GM21528 (cell line): Measurements from ENCODE around the gene ADNP2.
A peak's percentile ranks its signal among the peaks of the same experiment; 100 is the strongest.
"Not testable (repeated sequence)": the region's sequence is repeated elsewhere in the genome, so short reads cannot be mapped to it uniquely, and the experiment has no call there.

Experiments used
- ATAC-seq: cut with Tn5 transposase; IDR thresholded peaks from one replicate; pipeline ENCODE4 v1.9.1; 2021; ENCODE audit warnings: mild to moderate bottlenecking, moderate library complexity; ENCODE audit not compliant: unreplicated experiment, low FRiP score

The ADNP2 gene

DNA sequence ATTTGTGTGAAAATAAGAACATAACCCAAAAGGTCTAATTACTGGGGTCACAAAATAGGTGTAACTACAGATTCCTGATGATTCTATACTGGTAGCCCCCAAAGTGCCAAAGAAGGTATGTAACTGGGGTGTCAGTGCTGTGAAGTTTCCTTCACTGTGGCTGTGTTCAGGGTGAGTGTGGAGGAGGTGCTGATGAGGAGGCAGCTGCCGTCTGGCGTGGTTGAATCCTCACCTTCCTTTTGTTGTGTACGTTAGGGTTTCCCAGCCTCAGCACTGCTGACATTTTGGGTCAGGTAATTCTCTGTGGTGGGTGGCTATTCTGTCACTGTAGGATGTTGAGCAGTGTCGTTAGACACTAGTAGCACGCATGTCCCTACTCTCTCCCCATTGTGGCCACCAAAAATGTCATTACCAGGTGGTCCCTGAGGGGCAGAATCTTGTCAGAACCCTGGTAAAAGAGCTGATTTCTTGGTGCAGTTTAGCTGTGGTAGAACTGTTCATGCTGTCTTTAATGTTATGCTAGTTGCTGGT, 31.5 kb downstream of the ADNP2 start:
- no peak for ATAC-seq

GRCh38 chr18:80143881-80144280, 34.8 kb downstream of the ADNP2 start:
- no peak for ATAC-seq

- ATAC-seq, result no peak
These were observed 36.2 kb downstream of the ADNP2 start for GRCh38 chr18:80145196-80145804.

DNA sequence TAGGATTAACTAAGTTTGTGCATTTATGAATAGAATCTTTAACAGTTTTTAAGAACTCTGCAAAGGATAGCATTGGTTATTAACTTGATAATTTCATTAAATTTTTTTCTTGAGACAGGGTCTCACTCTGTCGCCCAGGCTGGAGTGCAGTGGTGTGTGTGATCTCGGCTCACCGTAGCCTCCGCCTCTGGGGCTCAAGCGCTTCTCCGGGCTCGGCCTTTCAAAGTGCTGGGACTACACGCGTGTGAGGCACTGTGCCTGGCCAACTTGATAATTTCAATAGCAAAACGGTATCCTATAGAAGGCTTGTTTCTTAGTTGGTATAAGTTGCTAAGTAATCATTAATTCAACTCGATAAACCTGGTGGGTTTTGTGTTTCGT, 38.0 kb downstream of the ADNP2 start:
- ATAC-seq, result peak; percentile 32

DNA sequence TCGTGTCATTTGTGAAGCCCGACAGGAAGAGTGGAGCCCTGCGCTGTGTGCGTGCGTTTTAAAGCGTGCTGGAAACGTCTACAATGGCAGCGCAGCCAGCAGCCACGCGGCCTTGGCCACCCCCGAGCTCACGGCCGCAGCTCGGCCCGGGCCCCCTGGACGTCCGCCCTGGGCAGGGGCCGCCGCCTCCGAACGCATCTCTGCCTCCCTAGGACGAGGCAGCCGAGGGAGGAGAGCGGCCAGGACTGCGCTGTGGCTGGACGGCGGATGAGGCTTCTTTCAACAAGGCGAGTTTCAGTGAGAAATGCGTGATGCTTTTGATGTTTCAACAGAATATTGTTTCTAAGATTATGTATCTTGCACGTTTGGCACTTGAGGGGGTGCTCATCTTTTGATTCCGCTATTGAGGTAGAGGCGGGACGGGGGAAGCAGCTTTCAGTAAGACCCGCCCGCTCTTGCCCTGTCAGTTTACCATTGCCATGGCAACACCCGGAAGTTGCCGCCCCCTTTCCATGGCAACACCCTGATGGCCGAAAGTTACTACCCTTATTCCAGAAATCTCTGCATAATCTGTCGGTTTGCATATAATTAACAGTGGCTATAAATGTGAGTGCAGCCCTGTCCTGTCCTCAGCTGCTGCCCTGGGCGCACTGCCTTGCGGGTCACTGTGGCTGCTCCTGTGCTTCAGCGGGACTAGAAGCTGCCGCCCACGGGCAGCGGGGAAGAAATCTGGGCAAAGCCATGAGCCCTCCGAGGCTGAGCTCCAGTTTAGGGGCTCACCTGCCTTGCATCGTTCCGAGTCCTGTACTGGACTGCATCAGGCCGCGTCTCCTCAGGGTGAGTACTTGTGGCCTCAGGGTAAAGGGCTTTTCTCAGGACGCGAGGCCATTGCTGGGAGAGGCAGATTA, 38.6 kb downstream of the ADNP2 start:
- ATAC-seq, result peak; percentile 89

DNA sequence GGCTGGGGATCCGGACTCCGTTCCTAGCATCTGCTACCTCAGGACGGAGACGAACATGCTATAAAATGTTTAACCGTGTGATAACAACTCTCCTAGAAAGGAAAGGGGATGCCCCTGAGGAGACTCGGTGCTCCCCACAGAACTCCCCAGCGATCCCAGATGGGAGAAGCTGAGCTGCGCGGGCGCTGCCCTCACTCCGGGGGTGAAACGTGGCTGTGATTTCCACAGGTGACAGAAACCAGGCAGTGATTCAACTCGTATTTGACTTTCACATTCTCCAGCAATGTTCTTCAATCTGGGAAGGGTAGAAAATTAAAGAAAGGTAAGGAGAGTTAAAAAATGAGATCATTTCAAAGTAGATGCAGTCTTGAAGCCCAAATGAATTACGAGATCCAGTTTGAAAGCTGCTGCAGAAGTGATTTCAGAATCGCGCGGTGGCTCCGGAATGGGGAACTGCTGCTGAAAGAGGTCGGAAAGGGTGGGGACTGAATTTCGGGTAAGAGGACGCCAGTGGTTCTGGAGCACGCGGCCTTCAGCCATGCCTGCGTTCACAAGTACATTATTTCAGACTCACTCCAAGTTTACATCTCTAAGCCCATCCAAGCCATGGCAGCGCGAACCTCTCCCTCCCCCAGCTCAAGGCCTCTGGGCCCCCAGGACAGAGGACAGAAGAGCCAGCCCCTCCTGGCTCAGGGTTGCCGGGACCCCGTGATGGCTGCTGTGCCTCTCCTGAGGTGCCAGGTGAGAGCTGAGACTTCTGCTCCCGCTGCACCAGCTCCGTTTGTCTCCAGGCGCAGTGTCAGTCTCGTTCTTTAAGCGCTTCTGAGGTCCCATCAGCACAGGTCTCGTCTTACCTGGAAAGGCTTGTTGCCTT, 39.5 kb downstream of the ADNP2 start:
- ATAC-seq, result no peak

DNA sequence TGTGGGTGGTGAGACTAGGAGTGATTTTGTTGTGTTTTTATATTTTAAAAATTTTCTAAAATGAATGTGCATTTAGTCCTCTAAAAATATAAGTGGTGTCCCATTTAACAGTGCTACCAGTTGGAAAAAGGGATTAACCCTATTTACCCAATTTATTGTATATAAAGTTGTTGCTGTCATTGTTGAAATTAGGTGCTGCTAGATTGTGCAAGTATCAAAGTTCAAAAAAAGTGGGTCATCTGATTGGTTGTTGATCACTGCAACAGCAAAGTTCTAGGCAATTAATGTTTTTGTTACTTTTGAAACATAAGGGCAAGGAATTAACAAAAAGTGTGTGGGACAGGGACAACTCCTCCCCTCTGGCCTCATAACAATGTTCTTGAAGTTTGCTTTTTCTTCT, 40.6 kb downstream of the ADNP2 start:
- no peak for ATAC-seq

GRCh38 chr18:80154293-80154692, 45.2 kb downstream of the ADNP2 start:
- peak; percentile 75 for ATAC-seq

- no peak for ATAC-seq
These were observed 48.8 kb downstream of the ADNP2 start for GRCh38 chr18:80157708-80158343.

DNA sequence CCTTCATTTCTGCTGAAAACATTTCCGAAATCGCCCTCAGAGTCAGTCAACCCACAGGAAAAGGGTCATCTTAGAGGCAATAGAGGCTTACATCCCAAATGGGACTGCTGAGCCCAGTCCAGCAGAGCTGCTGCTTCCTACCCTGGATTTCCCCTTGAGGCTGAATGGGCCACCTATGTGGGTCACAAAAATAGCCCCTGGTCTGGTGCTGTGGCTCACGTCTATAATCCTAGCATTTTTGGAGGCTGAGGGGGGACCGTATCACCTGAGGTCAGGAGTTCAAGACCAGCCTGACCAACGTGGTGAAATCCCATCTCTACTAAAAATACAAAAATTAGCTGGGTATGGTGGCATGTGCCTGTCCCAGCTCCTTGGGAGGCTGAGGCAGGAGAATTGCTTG, 49.3 kb downstream of the ADNP2 start:
- ATAC-seq, result no peak

- no peak for ATAC-seq
These were observed 50.9 kb downstream of the ADNP2 start for GRCh38 chr18:80159713-80160636.

GRCh38 chr18:80161781-80162417, 52.8 kb downstream of the ADNP2 start:
- ATAC-seq, result no peak

DNA sequence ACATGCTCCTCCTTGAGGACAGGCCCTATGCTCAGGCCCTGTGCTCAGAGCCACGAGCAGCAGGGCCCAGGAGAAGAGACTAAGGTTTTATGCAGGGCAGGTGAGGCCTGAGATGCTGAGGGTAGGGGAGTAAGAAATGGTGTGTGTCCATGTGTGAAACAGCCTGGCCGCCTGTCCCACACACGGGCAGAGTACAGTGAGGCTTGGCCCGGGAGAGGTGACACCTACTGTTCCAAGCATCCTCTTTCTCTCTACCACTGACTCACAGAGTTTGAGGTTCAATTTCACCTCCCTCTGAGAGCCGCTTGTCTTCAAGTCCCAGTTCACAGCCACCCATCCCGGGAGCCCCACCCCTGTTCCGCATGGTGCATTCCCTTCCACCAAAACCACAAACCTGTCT, 54.1 kb downstream of the ADNP2 start:
- no peak for ATAC-seq

GRCh38 chr18:80164727-80165355, 55.8 kb downstream of the ADNP2 start:
- ATAC-seq, result not testable (repeated sequence)

- no peak for ATAC-seq
These were observed 57.2 kb downstream of the ADNP2 start for GRCh38 chr18:80166240-80166639.

- no peak for ATAC-seq
These were observed 57.7 kb downstream of the ADNP2 start for GRCh38 chr18:80166725-80167124.

- ATAC-seq, result no peak
These were observed 58.3 kb downstream of the ADNP2 start for GRCh38 chr18:80167331-80167730.

DNA sequence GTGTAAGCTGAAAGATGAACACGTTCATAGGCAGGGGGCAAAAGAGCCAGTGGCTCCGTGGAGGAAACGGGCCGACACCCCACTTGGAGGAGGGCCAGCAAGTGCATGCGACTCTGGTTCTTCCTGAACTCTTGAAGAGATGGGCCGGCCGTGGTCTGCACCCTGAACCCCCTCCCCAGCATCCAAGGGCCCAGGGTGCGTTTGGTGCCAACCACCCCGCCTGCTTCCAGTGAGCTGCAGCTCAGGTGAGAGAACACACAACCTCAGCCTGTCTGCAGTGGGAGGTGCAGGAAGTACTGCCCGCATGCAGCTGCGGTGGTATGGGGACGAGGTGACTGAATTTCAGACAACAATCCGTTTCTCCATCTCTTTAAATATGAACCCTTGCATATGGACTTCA, 58.9 kb downstream of the ADNP2 start:
- no peak for ATAC-seq
